Measurements from ENCODE around the gene SLC17A8. TPM values are rescaled to one million over a fixed set of nuclear protein-coding genes. Genes with fewer than 3 reads are reported as not detected.

Gene SLC17A8
- total and polyA plus RNA-seq, 4 donors: 0.08 to 3.9 (median 0.24) TPM

DNA sequence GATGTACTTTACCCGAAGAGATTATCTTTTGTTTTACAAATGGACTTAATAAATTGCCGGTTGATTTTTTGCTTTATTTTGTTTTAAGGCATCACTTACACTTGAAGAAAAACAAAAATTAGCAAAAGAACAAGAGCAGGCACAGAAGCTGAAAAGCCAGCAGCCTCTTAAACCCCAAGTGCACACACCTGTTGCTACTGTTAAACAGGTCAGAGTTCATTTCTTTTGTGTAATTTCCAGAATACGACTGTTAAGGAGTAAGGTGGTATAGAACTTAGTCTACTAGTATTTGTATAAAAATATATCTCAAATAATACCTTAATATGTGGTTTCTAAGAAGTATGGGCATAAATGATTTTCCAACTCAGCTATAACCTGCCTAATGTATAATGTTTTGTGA, 19.6 kb upstream of the SLC17A8 start:
- Histone ChIP-seq H3K27ac (ENCODE audit: low read depth in 1 of 2, low read length in 2 of 2) (peak overlapping the region in 1 of 2 donors; percentile 4), H3K36me3 (ENCODE audit: control insufficient read depth in 4 of 4, insufficient read depth in 3 of 4, low read depth in 1 of 4, low read length in 3 of 4) (peaks cover 0 to 33% (median 17%) of the 10 kb centered on the region in 4 donors), H3K4me3 (ENCODE audit: low read depth in 1 of 3, low read length in 3 of 3) (no peak overlapping the region), H3K9ac (ENCODE audit: low read depth in 1 of 2, low read length in 2 of 2) (no peak overlapping the region), H3K4me1 (ENCODE audit: control insufficient read depth in 4 of 4, insufficient read depth in 4 of 4, low read length in 3 of 4) (peaks cover 0 to 12% (median 8%) of the 10 kb centered on the region in 4 donors), H3K27me3 (ENCODE audit: control insufficient read depth in 4 of 4, insufficient read depth in 4 of 4, low read length in 3 of 4) (no peaks in the 10 kb centered on the region), H3K9me3 (ENCODE audit: control insufficient read depth in 4 of 4, low read length in 3 of 4) (no peaks in the 10 kb centered on the region)
- WGBS: 40% methylated on average over 3 of the region's 3 CpGs
- DNase-seq (ENCODE audit: low spot score): no peak
- no peak for TF ChIP-seq HNF4G (IDR thresholded peaks at IDR 0.05)
- TF ChIP-seq RXRA (IDR thresholded peaks at IDR 0.05): no peak
- TF ChIP-seq, protein P1, sequence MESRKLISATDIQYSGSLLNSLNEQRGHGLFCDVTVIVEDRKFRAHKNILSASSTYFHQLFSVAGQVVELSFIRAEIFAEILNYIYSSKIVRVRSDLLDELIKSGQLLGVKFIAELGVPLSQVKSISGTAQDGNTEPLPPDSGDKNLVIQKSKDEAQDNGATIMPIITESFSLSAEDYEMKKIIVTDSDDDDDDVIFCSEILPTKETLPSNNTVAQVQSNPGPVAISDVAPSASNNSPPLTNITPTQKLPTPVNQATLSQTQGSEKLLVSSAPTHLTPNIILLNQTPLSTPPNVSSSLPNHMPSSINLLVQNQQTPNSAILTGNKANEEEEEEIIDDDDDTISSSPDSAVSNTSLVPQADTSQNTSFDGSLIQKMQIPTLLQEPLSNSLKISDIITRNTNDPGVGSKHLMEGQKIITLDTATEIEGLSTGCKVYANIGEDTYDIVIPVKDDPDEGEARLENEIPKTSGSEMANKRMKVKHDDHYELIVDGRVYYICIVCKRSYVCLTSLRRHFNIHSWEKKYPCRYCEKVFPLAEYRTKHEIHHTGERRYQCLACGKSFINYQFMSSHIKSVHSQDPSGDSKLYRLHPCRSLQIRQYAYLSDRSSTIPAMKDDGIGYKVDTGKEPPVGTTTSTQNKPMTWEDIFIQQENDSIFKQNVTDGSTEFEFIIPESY (IDR thresholded peaks at IDR 0.05): peak; percentile 2
- TF ChIP-seq JUND (IDR thresholded peaks at IDR 0.05): peak in 1 of 2 donors; percentile 39
- peak; percentile 37 for TF ChIP-seq REST (IDR thresholded peaks at IDR 0.05)
- peak in 1 of 2 donors; percentile 28 for TF ChIP-seq HNF4A (conservative IDR thresholded peaks at IDR 0.05)

DNA sequence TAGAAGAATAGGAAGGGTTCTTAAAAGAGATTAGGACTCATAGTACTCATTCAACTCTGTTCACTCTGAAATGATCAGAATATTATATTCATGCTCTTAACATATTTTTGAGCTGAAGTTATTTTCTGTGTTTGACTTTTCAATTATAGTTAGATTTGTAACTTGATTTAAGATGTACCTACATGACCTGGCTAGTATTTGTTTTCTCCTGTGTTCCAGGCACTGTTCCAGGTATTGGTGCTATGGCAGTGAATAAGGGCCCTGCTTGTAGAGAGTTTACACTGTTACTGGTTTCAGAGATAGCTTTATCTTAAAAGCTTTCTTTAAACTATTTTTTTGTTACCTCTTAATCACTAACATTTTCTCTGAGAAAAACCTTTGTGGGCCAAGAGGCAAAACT, 19.1 kb upstream of the SLC17A8 start:
- DNase-seq (ENCODE audit: low spot score): no peak
- Histone ChIP-seq H3K4me1 (ENCODE audit: control insufficient read depth in 4 of 4, insufficient read depth in 4 of 4, low read length in 3 of 4) (peaks cover 0 to 12% (median 8%) of the 10 kb centered on the region in 4 donors), H3K4me3 (ENCODE audit: low read depth in 1 of 3, low read length in 3 of 3) (no peak overlapping the region), H3K36me3 (ENCODE audit: control insufficient read depth in 4 of 4, insufficient read depth in 3 of 4, low read depth in 1 of 4, low read length in 3 of 4) (peaks cover 0 to 33% (median 17%) of the 10 kb centered on the region in 4 donors), H3K9ac (ENCODE audit: low read depth in 1 of 2, low read length in 2 of 2) (no peak overlapping the region), H3K27ac (ENCODE audit: low read depth in 1 of 2, low read length in 2 of 2) (peak overlapping the region in 1 of 2 donors; percentile 4), H3K9me3 (ENCODE audit: control insufficient read depth in 4 of 4, low read length in 3 of 4) (no peaks in the 10 kb centered on the region), H3K27me3 (ENCODE audit: control insufficient read depth in 4 of 4, insufficient read depth in 4 of 4, low read length in 3 of 4) (no peaks in the 10 kb centered on the region)
- TF ChIP-seq, protein P1 (IDR thresholded peaks at IDR 0.05): peak; percentile 8
- TF ChIP-seq, protein P2, sequence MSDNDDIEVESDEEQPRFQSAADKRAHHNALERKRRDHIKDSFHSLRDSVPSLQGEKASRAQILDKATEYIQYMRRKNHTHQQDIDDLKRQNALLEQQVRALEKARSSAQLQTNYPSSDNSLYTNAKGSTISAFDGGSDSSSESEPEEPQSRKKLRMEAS (IDR thresholded peaks at IDR 0.05): no peak
- TF ChIP-seq CTCF (IDR thresholded peaks at IDR 0.05; ENCODE audit: low read depth, low read length, missing input control): no peak
- TF ChIP-seq EGR1 (IDR thresholded peaks at IDR 0.05; ENCODE audit: low read depth in 2 of 2): no peak
- no peak for TF ChIP-seq ATF3 (IDR thresholded peaks at IDR 0.05)
- TF ChIP-seq YY1 (IDR thresholded peaks at IDR 0.05): peak; percentile 33
- TF ChIP-seq RXRA (IDR thresholded peaks at IDR 0.05): peak; percentile 44 to 67
- no peak for TF ChIP-seq SP1 (IDR thresholded peaks at IDR 0.05)
- no peak for TF ChIP-seq HNF4A (conservative IDR thresholded peaks at IDR 0.05)
- TF ChIP-seq JUND (IDR thresholded peaks at IDR 0.05): peak in 1 of 2 donors; percentile 7
- TF ChIP-seq HNF4G (IDR thresholded peaks at IDR 0.05): no peak
- TF ChIP-seq FOXA2 (IDR thresholded peaks at IDR 0.05): no peak
- no peak for TF ChIP-seq NR2F2 (IDR thresholded peaks at IDR 0.05)
- TF ChIP-seq FOXA1 (IDR thresholded peaks at IDR 0.05): no peak
- no peak for TF ChIP-seq GABPA (IDR thresholded peaks at IDR 0.05 in 1 of 2, conservative IDR thresholded peaks at IDR 0.05 in 1 of 2)
- TF ChIP-seq REST (IDR thresholded peaks at IDR 0.05): no peak
- peak; percentile 30 to 40 for TF ChIP-seq RAD21 (IDR thresholded peaks at IDR 0.05)
- no peak for TF ChIP-seq TAF1 (conservative IDR thresholded peaks at IDR 0.05)

Measured in liver (tissue), 9 donors.